ENCODE data around the gene DENND4A. TPM values are rescaled to one million over a fixed set of nuclear protein-coding genes. Genes with fewer than 3 reads are reported as not detected.
A peak's percentile ranks its signal among the peaks of the same experiment; 100 is the strongest.

The DENND4A gene
- total RNA-seq, 1 experiment from 2014 or later: 16.9 TPM

DNA sequence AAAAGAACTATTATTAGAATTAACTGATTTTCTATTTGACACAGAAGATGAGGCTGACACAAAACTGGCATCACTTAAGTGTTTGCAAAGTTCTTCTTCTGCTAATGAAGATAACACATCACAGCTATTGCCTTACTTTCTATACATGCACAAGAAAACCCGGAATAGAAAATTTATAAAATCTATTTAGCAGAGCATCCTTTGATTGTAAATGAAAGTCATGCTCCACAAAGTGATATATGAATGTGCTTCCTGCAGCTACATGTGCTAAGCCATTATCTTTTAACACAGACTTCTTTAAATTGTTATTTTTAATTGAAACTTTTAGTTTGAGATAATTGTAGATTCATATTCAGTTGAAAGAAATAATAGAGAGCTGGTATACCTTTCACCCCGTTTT, 27.0 kb downstream of the DENND4A start:
- DNase-seq (ENCODE audit: unreplicated experiment): no peak
- Mint-ChIP-seq H3K27me3 (ENCODE audit: insufficient read depth, unreplicated experiment) (no peaks in the 10 kb centered on the region), H3K4me3 (ENCODE audit: unreplicated experiment) (no peak overlapping the region), H3K36me3 (ENCODE audit: insufficient read depth, unreplicated experiment) (peaks cover 7% of the 10 kb centered on the region), H3K27ac (ENCODE audit: low read depth, unreplicated experiment) (no peak overlapping the region), H3K4me1 (ENCODE audit: insufficient read depth, unreplicated experiment) (peaks cover 6% of the 10 kb centered on the region), H3K9me3 (ENCODE audit: unreplicated experiment) (no peaks in the 10 kb centered on the region)
- TF ChIP-seq, protein P1, sequence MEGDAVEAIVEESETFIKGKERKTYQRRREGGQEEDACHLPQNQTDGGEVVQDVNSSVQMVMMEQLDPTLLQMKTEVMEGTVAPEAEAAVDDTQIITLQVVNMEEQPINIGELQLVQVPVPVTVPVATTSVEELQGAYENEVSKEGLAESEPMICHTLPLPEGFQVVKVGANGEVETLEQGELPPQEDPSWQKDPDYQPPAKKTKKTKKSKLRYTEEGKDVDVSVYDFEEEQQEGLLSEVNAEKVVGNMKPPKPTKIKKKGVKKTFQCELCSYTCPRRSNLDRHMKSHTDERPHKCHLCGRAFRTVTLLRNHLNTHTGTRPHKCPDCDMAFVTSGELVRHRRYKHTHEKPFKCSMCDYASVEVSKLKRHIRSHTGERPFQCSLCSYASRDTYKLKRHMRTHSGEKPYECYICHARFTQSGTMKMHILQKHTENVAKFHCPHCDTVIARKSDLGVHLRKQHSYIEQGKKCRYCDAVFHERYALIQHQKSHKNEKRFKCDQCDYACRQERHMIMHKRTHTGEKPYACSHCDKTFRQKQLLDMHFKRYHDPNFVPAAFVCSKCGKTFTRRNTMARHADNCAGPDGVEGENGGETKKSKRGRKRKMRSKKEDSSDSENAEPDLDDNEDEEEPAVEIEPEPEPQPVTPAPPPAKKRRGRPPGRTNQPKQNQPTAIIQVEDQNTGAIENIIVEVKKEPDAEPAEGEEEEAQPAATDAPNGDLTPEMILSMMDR (IDR thresholded peaks at IDR 0.05; ENCODE audit: unreplicated experiment): no peak
- CTCF ChIA-PET: no interaction called here
- BruUV-seq (replicated peaks): no TSS peak
- intact Hi-C loops (cut with micrococcal nuclease): no loop called here
- POLR2A ChIA-PET: interaction anchor here (0.6 kb wide), 1 partner anchor 121 kb away, joined by 3 read pairs; no protein-coding TSS in a partner anchor

DNA sequence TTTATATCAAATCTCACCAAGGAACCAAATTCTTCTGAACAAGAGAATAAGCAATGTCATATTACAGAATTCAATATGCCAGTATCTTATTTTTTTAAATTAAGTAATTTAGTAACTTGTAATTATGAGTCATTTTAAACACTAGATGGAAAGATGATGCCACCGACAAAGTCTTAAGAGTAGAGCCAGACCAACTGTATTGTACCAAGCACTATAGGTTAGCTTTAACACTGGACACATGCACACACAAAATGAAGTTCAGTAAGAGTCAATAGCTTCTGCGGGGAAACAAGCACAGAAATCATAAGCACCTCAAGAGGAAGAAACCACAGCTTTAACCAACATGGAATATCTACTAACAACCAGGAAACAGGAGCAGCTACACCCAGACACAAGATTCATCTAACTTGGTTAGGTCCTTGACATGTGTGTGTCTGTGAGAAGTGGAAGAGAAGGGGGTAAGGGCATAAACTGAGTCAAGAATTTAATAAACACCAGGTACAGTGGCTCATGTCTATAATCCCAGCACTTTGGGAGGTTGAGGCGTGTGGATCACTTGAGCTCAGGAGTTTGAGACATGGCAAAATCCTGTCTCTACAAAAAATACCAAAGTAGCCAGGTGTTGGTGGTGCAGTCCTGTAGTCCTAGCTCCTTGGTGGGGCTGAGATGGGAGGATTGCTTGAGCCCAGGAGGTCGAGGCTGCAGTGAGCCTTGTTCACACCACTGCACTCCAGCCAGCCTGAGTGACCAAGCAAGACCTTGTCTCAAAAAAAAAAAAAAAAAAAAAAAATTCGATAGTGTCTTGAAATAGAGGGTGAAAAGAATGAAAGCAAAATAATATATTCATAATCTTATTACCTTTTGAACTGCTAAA, 28.9 kb downstream of the DENND4A start:
- Mint-ChIP-seq H3K27me3 (ENCODE audit: insufficient read depth, unreplicated experiment) (no peaks in the 10 kb centered on the region), H3K4me1 (ENCODE audit: insufficient read depth, unreplicated experiment) (peaks cover 6% of the 10 kb centered on the region), H3K27ac (ENCODE audit: low read depth, unreplicated experiment) (peak overlapping the region; percentile 82), H3K9me3 (ENCODE audit: unreplicated experiment) (no peaks in the 10 kb centered on the region), H3K36me3 (ENCODE audit: insufficient read depth, unreplicated experiment) (peaks cover 7% of the 10 kb centered on the region), H3K4me3 (ENCODE audit: unreplicated experiment) (no peak overlapping the region)
- no peak for DNase-seq (ENCODE audit: unreplicated experiment)
- ChIA-PET POLR2A (interaction anchor here (0.6 kb wide), 1 partner anchor 1127 kb away, joined by 4 read pairs; no protein-coding TSS in a partner anchor), CTCF (no interaction called here)
- intact Hi-C loops (cut with micrococcal nuclease): no loop called here
- BruUV-seq (replicated peaks): no TSS peak
- TF ChIP-seq, protein P1 (IDR thresholded peaks at IDR 0.05; ENCODE audit: unreplicated experiment): no peak

DNA sequence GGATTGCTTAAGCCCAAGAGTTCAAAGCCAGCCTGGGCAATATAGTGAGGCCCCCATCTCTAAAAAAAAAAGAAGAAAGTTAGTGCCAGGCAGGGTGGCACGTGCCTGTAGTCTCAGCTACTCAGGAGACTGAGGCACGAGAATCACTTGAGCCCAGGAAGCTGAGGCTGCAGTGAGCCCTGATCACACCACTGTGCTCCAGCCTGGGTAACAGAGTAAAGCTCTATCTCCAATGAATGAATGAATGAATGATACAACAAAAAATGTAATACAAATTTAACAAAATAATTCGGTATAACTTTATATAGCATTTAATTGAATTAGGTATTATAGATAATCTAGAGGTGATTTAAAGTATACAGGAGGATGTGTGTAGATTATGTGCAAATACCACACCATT, 29.7 kb downstream of the DENND4A start:
- Mint-ChIP-seq H3K27me3 (ENCODE audit: insufficient read depth, unreplicated experiment) (no peaks in the 10 kb centered on the region), H3K4me3 (ENCODE audit: unreplicated experiment) (no peak overlapping the region), H3K9me3 (ENCODE audit: unreplicated experiment) (no peaks in the 10 kb centered on the region), H3K27ac (ENCODE audit: low read depth, unreplicated experiment) (no peak overlapping the region), H3K4me1 (ENCODE audit: insufficient read depth, unreplicated experiment) (peaks cover 6% of the 10 kb centered on the region), H3K36me3 (ENCODE audit: insufficient read depth, unreplicated experiment) (peaks cover 7% of the 10 kb centered on the region)
- no peak for DNase-seq (ENCODE audit: unreplicated experiment)
- TF ChIP-seq, protein P1 (IDR thresholded peaks at IDR 0.05; ENCODE audit: unreplicated experiment): no peak
- POLR2A ChIA-PET: interaction anchor here (0.6 kb wide), 1 partner anchor 1126 kb away, joined by 4 read pairs; no protein-coding TSS in a partner anchor
- CTCF ChIA-PET: no interaction called here
- BruUV-seq (replicated peaks): no TSS peak
- intact Hi-C loops (cut with micrococcal nuclease): no loop called here

DNA sequence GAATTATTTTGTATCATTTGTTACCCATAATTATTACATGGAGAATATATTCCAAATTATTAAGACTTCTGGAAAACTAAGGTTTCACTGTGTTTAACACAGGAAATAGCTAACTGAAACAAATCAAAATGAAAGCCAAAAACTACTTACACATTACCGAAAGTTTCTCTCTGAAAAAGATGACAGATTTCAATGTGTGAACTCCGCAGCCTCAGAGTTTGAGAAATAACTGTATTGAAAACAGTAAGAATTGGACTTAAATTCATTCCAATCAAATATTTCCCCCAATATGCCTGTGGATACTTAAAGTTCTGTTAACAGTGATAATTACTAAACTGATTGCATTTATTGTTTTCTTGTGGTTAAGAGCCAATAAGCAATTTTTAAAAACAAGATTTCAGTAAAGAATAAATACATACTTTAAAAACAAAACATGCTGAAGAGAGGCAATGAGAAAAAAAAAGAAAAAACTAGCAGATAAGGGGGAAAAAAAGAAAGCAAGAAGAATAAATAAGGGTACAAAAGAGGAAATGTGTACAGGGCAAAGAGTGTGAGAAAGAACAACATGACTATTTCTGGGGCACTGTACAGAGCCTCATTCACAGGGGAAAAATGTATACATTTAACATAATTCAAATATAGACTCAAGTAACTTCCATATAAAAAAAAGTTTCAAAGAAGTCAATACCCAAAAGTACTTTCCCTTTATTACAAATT, 30.7 kb downstream of the DENND4A start:
- intact Hi-C loops (cut with micrococcal nuclease): no loop called here
- Mint-ChIP-seq H3K27ac (ENCODE audit: low read depth, unreplicated experiment) (no peak overlapping the region), H3K36me3 (ENCODE audit: insufficient read depth, unreplicated experiment) (peaks cover 1% of the 10 kb centered on the region), H3K27me3 (ENCODE audit: insufficient read depth, unreplicated experiment) (no peaks in the 10 kb centered on the region), H3K4me3 (ENCODE audit: unreplicated experiment) (no peak overlapping the region), H3K9me3 (ENCODE audit: unreplicated experiment) (no peaks in the 10 kb centered on the region), H3K4me1 (ENCODE audit: insufficient read depth, unreplicated experiment) (no peaks in the 10 kb centered on the region)
- no peak for DNase-seq (ENCODE audit: unreplicated experiment)
- ChIA-PET POLR2A (interaction anchor here (0.7 kb wide), 1 partner anchor 19 kb away, joined by 3 read pairs; no protein-coding TSS in a partner anchor), CTCF (interaction anchor here (1.1 kb wide), 1 partner anchor 122 kb away, joined by 4 read pairs; no protein-coding TSS in a partner anchor)
- BruUV-seq (replicated peaks): no TSS peak
- TF ChIP-seq, protein P1 (IDR thresholded peaks at IDR 0.05; ENCODE audit: unreplicated experiment): no peak
